Trophoblast cell (in vitro differentiated cells and primary cell): ENCODE results near the gene EFCAB10. TPM values are rescaled to one million over a fixed set of nuclear protein-coding genes. Genes with fewer than 3 reads are reported as not detected.

Experiments used
- DNase-seq, 2 donors: peaks; one replicate each; pipeline ENCODE4 v3.0.0-alpha.2; 2016
- H2AFZ ChIP-seq: 2 replicates; pipeline ENCODE4 v1.6.1; 2013; ENCODE audit warnings: low read length, moderate library complexity, mild to moderate bottlenecking; ENCODE audit not compliant: insufficient read depth, poor library complexity
- H2AK5ac ChIP-seq: 2 replicates; pipeline ENCODE4 v1.6.1; 2013; ENCODE audit warnings: mild to moderate bottlenecking, low read length
- H2BK120ac ChIP-seq: 2 replicates; pipeline ENCODE4 v1.6.1; 2013; ENCODE audit warnings: low read length, mild to moderate bottlenecking, moderate library complexity; ENCODE audit not compliant: insufficient read depth, poor library complexity
- H2BK12ac ChIP-seq: 2 replicates; pipeline ENCODE4 v1.6.1; 2013; ENCODE audit warnings: mild to moderate bottlenecking, low read length, moderate library complexity
- H2BK5ac ChIP-seq: 2 replicates; pipeline ENCODE4 v1.6.1; 2013; ENCODE audit warnings: low read length, low read depth, moderate library complexity, mild to moderate bottlenecking; ENCODE audit not compliant: poor library complexity
- H3K14ac ChIP-seq: 2 replicates; pipeline ENCODE4 v1.6.1; 2013; ENCODE audit warnings: mild to moderate bottlenecking, low read length
- H3K18ac ChIP-seq: 2 replicates; pipeline ENCODE4 v1.6.1; 2013; ENCODE audit warnings: mild to moderate bottlenecking, low read length
- H3K23ac ChIP-seq: 2 replicates; pipeline ENCODE4 v1.6.1; 2013; ENCODE audit warnings: low read length
- H3K27ac ChIP-seq: 2 replicates; pipeline ENCODE4 v1.5.1; 2013; ENCODE audit warnings: low read depth, mild to moderate bottlenecking, inconsistent platforms, low read length, moderate library complexity
- H3K27me3 ChIP-seq: 2 replicates; pipeline ENCODE4 v1.6.1; 2013; ENCODE audit warnings: inconsistent platforms, mild to moderate bottlenecking, low read length, moderate library complexity; ENCODE audit not compliant: insufficient read depth
- H3K36me3 ChIP-seq, 2 experiments: 1 replicate in 1 of 2; 2 replicates in 1 of 2; pipeline ENCODE4 v1.6.1; 2013; ENCODE audit warnings: low read length in 2 of 2, mild to moderate bottlenecking in 2 of 2, moderate library complexity in 1 of 2; ENCODE audit not compliant: insufficient read depth in 2 of 2, control insufficient read depth in 1 of 2
- H3K4ac ChIP-seq: 2 replicates; pipeline ENCODE4 v1.6.1; 2013; ENCODE audit warnings: low read depth, mild to moderate bottlenecking, low read length, moderate library complexity
- H3K4me1 ChIP-seq, 2 experiments: 1 replicate in 1 of 2; 2 replicates in 1 of 2; pipeline ENCODE4 v1.6.1; 2013; ENCODE audit warnings: low read length in 2 of 2, mild to moderate bottlenecking in 2 of 2, moderate library complexity in 1 of 2; ENCODE audit not compliant: insufficient read depth in 2 of 2, control insufficient read depth in 1 of 2
- H3K4me2 ChIP-seq: 2 replicates; pipeline ENCODE4 v1.6.1; 2013; ENCODE audit warnings: inconsistent platforms, mild to moderate bottlenecking, low read length, moderate library complexity
- H3K4me3 ChIP-seq: 2 replicates; pipeline ENCODE4 v1.5.1; 2013; ENCODE audit warnings: mild to moderate bottlenecking, low read depth, low read length, inconsistent platforms
- H3K79me1 ChIP-seq: one replicate; pipeline ENCODE4 v1.6.1; 2013; ENCODE audit warnings: low read length
- H3K79me2 ChIP-seq: 2 replicates; pipeline ENCODE4 v1.6.1; 2013; ENCODE audit warnings: low read length, mild to moderate bottlenecking; ENCODE audit not compliant: control insufficient read depth, insufficient read depth, poor library complexity
- H3K9ac ChIP-seq: 2 replicates; pipeline ENCODE4 v1.6.1; 2013; ENCODE audit warnings: mild to moderate bottlenecking, low read length
- H3K9me3 ChIP-seq: 2 replicates; pipeline ENCODE4 v1.6.1; 2013; ENCODE audit warnings: low read depth, mild to moderate bottlenecking, control low read depth, inconsistent platforms, low read length; ENCODE audit not compliant: insufficient read depth
- H4K12ac ChIP-seq: 2 replicates; pipeline ENCODE4 v1.6.1; 2013; ENCODE audit warnings: low read depth, mild to moderate bottlenecking, low read length, moderate library complexity
- H4K8ac ChIP-seq: 2 replicates; pipeline ENCODE4 v1.6.1; 2013; ENCODE audit warnings: low read depth, mild to moderate bottlenecking, low read length, moderate library complexity
- H4K91ac ChIP-seq: one replicate; pipeline ENCODE4 v1.6.1; 2013; ENCODE audit warnings: low read depth, mild to moderate bottlenecking, low read length, moderate library complexity
- WGBS: extraction: QIAGEN DNeasy Blood & Tissue Kit; methylation state at CpG from one replicate; pipeline ENCODE4 v1.1.7; 2013; ENCODE audit warnings: missing lambda C conversion rate; ENCODE audit not compliant: insufficient read length, insufficient coverage; ENCODE audit errors: extremely low coverage; 5-methylcytosine and 5-hydroxymethylcytosine counted together
- polyA plus RNA-seq: library from polyadenylated mRNA; stranded (reverse); fragments of 200-250 nt; gene quantifications from 2 replicates; pipeline ENCODE4 v1.2.3, GENCODE V29; 2013

The EFCAB10 gene, protein sequence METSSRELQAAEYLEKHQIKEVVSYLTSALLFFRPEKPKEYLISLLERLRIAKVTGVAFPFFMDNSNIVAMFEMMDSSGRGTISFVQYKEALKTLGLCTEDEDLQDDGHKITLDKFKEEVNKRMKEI
- 0.05 and 0.21 TPM in 2 replicates for polyA plus RNA-seq

DNA sequence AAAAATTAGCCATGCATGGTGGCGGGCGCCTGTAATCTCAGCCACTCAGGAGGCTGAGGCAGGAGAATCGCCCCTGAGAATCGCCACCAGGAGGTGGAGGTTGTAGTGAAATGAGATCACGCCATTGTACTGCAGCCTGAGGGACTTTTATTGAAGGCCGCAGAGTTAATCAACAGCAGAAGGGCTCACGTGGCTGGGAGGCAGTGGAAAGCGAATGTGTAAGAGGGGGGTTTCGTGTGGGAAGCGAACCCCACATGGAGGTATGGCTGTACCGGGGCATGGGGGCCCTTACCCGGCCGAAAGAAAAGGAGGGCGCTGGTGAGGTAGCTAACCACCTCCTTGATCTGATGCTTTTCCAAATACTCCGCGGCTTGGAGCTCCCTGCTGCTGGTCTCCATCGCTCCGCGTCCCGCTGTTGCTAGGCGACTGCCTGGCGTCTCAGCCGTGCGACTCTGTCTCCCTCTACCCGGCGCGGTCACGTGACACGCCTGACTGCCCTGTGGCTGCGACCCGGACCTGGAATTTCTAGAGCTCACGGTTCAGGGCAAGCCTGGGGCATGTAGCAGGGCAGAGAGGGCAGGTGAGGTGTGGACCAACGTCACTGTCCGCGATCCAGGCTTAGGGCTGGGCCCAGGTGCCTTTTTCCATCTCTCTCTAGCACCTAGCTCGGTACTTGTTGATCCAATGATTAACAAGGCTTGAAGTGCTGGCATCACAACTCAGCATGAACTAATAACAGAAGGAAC lies at the start of gene EFCAB10:
Gene EFCAB10, minus strand, starts transcription at position 428 of the 746 bp plus-strand sequence. Its CDS starts 30 bp downstream, at position 398.
- peak within 1 kb of the TSS; percentile 70 for H4K8ac ChIP-seq
- no peak within 1 kb of the TSS for H2AK5ac ChIP-seq
- peak; percentile 61 to 64 for DNase-seq
- no peak within 1 kb of the TSS for H3K23ac ChIP-seq
- H3K79me1 ChIP-seq, result no peaks in the 10 kb centered on the region
- H3K9ac ChIP-seq, result no peak within 1 kb of the TSS
- no CpG with 5 or more reads among the region's 36 CpGs for WGBS
- H2BK12ac ChIP-seq, result no peak within 1 kb of the TSS
- H2AFZ ChIP-seq, result peak within 1 kb of the TSS; percentile 61
- H3K4me1 ChIP-seq, result peaks cover 2% of the 10 kb centered on the region in 2 experiments
- peaks cover 0 to 2% of the 10 kb centered on the region in 2 experiments for H3K36me3 ChIP-seq
- peak within 1 kb of the TSS; percentile 54 for H3K4me3 ChIP-seq
- no peak within 1 kb of the TSS for H2BK120ac ChIP-seq
- H3K27me3 ChIP-seq, result no peaks in the 10 kb centered on the region
- H4K12ac ChIP-seq, result no peak within 1 kb of the TSS
- H3K4me2 ChIP-seq, result peak within 1 kb of the TSS; percentile 71
- peaks cover 4% of the 10 kb centered on the region for H3K9me3 ChIP-seq
- H4K91ac ChIP-seq, result peak within 1 kb of the TSS; percentile 4
- no peaks in the 10 kb centered on the region for H3K79me2 ChIP-seq
- H3K27ac ChIP-seq, result no peak within 1 kb of the TSS
- H3K14ac ChIP-seq, result no peak within 1 kb of the TSS
- no peak within 1 kb of the TSS for H3K4ac ChIP-seq
- no peak within 1 kb of the TSS for H3K18ac ChIP-seq
- no peak within 1 kb of the TSS for H2BK5ac ChIP-seq

GRCh38 chr7:105625986-105626385 lies 44.7 kb upstream of the EFCAB10 start:
- Histone ChIP-seq H3K4me1 (no peaks in the 10 kb centered on the region), H3K9ac (no peak overlapping the region), H3K79me2 (no peaks in the 10 kb centered on the region), H3K14ac (no peak overlapping the region), H2BK120ac (no peak overlapping the region), H3K36me3 (peaks cover 0 to 9% of the 10 kb centered on the region in 2 experiments), H3K4me3 (no peak overlapping the region), H2BK5ac (no peak overlapping the region), H3K4ac (no peak overlapping the region), H3K4me2 (no peak overlapping the region), H3K9me3 (no peaks in the 10 kb centered on the region), H3K23ac (no peak overlapping the region), H3K27ac (no peak overlapping the region), H4K12ac (no peak overlapping the region), H3K18ac (no peak overlapping the region), H2AK5ac (no peak overlapping the region), H3K79me1 (no peaks in the 10 kb centered on the region), H3K27me3 (no peaks in the 10 kb centered on the region), H4K91ac (no peak overlapping the region), H2AFZ (no peak overlapping the region), H2BK12ac (no peak overlapping the region), H4K8ac (no peak overlapping the region)
- DNase-seq, result no peak
- WGBS, result no CpG with 5 or more reads among the region's 2 CpGs

GRCh38 chr7:105623906-105624305 lies 42.6 kb upstream of the EFCAB10 start:
- H3K79me2 ChIP-seq, result no peaks in the 10 kb centered on the region
- no CpG with 5 or more reads among the region's 15 CpGs for WGBS
- no peak overlapping the region for H3K4ac ChIP-seq
- H3K9ac ChIP-seq, result no peak overlapping the region
- no peak overlapping the region for H2BK120ac ChIP-seq
- no peak overlapping the region for H4K91ac ChIP-seq
- no peak overlapping the region for H3K23ac ChIP-seq
- no peak overlapping the region for H3K14ac ChIP-seq
- H4K12ac ChIP-seq, result no peak overlapping the region
- H3K27ac ChIP-seq, result no peak overlapping the region
- no peaks in the 10 kb centered on the region for H3K27me3 ChIP-seq
- no peak overlapping the region for H2BK5ac ChIP-seq
- no peaks in the 10 kb centered on the region for H3K9me3 ChIP-seq
- H2AK5ac ChIP-seq, result no peak overlapping the region
- H2BK12ac ChIP-seq, result no peak overlapping the region
- no peak overlapping the region for H4K8ac ChIP-seq
- H3K79me1 ChIP-seq, result no peaks in the 10 kb centered on the region
- no peak overlapping the region for H3K18ac ChIP-seq
- H3K4me2 ChIP-seq, result no peak overlapping the region
- H3K4me1 ChIP-seq, result no peaks in the 10 kb centered on the region
- no peak for DNase-seq
- H2AFZ ChIP-seq, result no peak overlapping the region
- peaks cover 0 to 9% of the 10 kb centered on the region in 2 experiments for H3K36me3 ChIP-seq
- no peak overlapping the region for H3K4me3 ChIP-seq

GRCh38 chr7:105623378-105623777 lies 42.1 kb upstream of the EFCAB10 start:
- DNase-seq, result no peak
- H3K9ac ChIP-seq, result no peak overlapping the region
- H4K8ac ChIP-seq, result no peak overlapping the region
- H3K9me3 ChIP-seq, result no peaks in the 10 kb centered on the region
- H2AK5ac ChIP-seq, result no peak overlapping the region
- H3K4ac ChIP-seq, result no peak overlapping the region
- no CpG with 5 or more reads among the region's 5 CpGs for WGBS
- no peak overlapping the region for H4K91ac ChIP-seq
- no peaks in the 10 kb centered on the region for H3K79me2 ChIP-seq
- no peak overlapping the region for H3K18ac ChIP-seq
- no peak overlapping the region for H3K27ac ChIP-seq
- H2BK120ac ChIP-seq, result no peak overlapping the region
- H3K4me3 ChIP-seq, result no peak overlapping the region
- H3K23ac ChIP-seq, result no peak overlapping the region
- H3K14ac ChIP-seq, result no peak overlapping the region
- no peak overlapping the region for H2BK12ac ChIP-seq
- H4K12ac ChIP-seq, result no peak overlapping the region
- H2AFZ ChIP-seq, result no peak overlapping the region
- no peaks in the 10 kb centered on the region for H3K27me3 ChIP-seq
- no peaks in the 10 kb centered on the region for H3K79me1 ChIP-seq
- H3K4me1 ChIP-seq, result no peaks in the 10 kb centered on the region
- no peak overlapping the region for H2BK5ac ChIP-seq
- H3K36me3 ChIP-seq, result peaks cover 0 to 9% of the 10 kb centered on the region in 2 experiments
- H3K4me2 ChIP-seq, result no peak overlapping the region
